Activated T-cell treated with anti-CD3 and anti-CD28 coated beads for 48 hours (primary cell): ENCODE measurements around the gene PAX2.
A peak's percentile ranks its signal among the peaks of the same experiment; 100 is the strongest.

ENCODE experiments used
- DNase-seq: peaks from one replicate; pipeline ENCODE4 v3.0.0-alpha.2; 2020; ENCODE audit warnings: low read depth

Gene PAX2

GRCh38 chr10:100858747-100859483 lies 113.5 kb downstream of the PAX2 start:
- DNase-seq = no peak

GRCh38 chr10:100859484-100859763 lies 114.0 kb downstream of the PAX2 start:
- no peak for DNase-seq

DNA sequence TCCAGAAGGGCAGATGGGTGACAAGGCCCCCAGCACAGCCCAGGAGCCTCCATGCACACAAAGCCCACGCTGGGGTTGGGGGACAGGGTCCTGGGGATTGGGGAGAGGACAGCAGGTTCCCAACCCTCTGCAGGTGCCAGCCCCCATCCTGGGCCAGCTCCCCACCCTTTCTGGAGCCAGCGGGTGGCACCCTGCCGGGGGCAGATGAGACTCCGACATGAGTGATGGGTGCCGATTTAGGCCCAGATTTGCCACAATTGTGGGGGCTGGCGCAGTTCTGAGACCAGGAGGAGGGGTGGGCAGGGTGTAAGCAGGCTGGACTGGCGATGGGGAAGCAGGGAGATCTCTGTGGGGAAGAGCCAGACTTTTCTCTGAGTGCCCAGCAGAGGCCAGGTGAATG lies 118.1 kb downstream of the PAX2 start:
- DNase-seq = no peak

DNA sequence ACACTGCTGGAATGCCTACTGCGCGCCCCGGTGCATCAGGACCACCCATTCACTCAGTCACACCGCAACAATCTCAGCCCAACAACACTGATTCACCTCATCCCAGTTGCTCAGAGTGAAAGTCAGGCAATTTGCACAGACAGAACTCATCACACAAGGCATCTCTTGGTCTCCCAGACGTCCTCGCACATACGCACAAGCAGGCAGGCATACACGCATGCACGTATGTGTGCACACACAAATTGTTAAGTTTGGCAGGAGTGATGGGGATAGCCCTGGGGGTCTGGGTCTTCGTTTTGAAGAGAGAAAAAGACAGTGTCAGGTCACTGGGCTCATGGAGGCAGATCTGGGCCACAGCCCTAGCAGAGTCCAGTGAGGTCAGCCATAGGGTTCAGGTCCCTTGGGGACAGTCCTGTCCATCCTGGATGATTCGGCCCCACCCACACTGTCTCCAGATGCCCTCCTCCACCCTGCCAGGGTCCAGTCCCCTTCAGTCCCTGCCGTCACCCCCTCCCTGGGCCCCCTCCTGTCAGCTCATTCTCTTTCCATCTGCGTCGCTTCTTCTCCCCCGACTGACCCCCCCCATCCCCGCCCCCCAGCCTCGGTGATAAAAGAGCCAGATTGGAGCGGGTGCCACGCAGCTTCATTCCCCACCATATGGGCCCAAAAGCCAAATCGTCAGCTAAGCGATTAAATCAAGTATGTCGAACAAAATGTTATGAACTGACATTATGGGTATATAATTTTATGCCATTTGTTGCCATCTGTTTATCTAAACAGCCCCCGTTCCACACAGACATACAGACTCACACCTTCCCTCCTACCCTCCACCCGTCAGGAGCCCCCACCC lies 118.9 kb downstream of the PAX2 start:
- no peak for DNase-seq

DNA sequence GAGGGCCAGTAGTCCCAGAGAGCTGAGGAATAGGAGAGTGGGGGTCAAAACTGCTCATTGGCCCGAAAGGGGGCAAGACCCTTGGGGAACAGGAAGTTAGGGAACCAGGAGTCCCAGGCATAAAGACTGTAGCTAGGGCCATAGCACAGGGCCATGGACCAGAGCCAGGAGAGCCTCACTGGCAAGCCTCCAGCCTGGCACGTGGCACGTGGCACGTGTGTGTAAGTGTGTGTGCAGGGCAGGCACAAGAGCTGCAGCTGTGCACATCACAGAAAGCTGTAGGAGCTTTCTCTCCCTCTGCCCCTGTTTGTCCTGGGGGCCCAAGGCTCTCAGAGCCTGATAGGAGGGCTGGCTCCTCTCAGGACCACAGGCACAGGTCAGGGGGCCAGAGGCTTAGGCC lies 119.6 kb downstream of the PAX2 start:
- DNase-seq = no peak

DNA sequence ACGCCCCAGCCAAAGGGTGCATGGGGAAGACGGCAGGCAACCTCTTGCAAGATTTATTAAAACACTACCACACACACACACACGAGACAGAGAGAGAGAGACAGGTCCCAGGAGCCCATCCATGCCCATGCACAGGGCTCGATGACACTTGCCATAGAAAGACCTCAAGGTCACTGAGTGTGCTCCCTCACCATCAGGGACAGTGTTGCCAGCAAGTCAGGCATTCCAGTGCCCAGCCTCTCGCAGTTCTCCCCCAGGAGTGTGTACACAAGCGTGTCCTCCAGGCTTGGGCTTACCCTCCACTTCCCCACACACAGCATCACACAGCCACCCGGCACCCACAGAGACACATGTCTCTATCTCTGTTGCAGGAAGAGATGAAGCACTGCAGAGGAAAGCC lies 120.6 kb downstream of the PAX2 start:
- DNase-seq = no peak

GRCh38 chr10:100866575-100867098 lies 121.3 kb downstream of the PAX2 start:
- DNase-seq = no peak

DNA sequence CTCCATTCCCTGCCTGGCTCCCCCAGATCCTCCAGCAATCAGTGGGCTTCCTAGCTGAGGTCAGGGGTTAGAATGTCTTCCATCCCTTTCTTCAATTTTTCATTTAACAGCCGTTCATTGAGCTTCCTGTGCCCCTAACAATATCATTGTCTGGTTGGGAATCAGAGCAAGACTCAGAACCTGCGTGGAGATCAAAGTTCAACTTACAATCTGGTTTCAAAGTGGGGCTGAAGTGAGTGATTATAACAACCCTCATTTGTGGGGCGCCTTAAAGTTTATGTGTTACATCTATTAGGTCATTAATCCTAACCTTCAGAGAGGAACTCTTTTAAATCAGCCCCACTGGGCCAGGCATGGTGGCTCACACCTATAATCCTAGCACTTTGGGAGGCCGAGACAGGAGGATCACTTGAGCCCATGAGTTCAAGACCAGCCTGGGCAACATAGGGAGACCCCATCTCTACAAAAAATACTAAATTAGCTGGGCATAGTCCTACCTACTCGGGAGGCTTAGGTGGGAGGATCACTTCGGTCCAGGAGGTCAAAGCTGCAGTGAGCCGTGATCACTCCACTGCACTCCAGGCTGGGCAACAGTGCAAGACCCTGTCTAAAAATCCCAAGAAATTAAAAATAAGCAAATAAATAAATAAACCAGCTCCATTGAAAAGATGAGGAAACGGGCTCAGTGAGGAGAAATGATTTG lies 122.0 kb downstream of the PAX2 start:
- DNase-seq = no peak

- no peak for DNase-seq
These were observed 123.0 kb downstream of the PAX2 start for GRCh38 chr10:100868382-100868781.

DNA sequence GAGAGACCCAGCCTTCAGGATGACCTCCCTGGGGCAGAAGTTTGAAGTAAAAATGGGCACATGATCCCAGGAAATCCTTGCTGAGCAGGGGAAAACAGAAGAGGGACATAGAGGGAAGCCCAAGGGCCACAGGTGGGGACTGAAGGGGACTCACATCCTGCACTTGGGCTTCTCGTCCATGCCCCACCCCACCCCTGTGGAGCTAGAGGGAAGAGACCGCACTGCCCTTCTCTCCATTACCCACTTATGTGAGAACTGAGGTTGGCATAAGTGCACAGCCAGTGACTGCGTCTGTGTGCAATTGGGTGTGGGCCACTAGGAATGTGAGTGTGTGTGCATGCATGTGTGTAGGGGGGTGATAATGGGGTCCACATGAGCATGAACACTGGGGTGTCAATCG lies 124.0 kb downstream of the PAX2 start:
- DNase-seq = no peak

DNA sequence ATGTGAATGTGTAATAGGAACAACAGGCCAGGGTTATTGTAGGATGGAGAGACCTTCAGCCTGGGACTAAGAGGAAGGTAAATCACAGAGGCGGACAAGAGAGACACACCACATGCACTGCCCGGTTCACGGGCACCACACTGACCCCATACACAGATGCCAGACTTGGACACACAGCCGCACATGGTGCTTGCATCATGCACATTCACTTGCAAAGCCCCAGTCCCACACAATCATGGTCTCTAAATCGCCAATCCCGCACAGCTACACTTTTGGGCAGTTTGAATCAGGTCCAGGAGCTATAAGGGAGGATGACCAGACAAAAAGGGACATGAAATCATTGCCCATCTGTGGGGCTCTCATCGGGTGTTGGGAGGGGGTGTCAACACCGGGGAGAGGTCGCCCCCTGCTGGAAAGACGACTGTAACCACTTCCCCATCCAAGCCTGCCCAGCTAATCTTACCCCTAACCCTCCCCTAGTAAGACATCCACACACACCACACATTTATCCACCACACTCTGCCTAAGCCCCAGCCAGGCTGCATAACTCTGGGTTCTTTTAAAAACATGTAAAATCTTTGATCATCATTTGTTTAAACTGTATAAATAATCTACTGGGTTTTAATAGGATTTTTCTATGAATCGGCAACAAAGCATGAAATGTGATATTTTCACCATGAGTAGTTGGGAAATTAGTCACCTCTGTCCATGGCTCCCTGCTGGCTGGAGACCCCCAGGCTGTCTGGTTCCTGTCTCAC lies 126.8 kb downstream of the PAX2 start:
- peak; percentile 65 for DNase-seq

DNA sequence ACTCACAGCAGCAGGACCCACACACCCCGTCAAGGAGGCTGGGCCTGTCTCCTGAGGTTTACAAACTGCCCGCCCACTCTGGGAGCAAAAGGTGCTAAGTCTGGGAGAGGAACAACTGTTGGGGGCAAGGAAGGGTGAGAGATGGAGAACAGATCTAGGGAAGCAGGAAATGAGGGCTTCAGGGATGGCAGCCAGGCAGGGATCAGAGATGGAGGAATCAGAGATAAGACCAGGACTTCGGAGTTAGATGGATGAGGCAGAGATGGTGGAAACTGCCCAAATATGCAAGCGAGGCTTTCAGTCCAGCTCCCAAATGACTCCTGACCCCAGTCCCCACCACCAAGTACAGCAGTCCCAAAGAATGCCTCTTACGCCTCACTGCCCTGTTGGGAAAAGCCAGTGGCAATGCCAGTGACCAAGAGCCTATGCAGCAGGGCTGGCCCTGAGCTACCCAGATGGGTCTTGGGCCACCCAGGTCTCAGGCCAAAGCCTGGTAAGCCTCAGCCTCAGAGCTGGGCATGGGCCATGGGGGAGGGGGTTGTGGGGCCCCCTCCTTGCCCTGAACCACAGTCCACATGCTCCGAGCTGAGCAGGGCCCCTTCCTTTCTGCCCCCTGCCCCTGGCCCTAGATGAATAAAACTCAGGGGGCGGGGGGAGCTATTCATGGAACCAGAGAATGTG lies 127.9 kb downstream of the PAX2 start:
- no peak for DNase-seq

DNA sequence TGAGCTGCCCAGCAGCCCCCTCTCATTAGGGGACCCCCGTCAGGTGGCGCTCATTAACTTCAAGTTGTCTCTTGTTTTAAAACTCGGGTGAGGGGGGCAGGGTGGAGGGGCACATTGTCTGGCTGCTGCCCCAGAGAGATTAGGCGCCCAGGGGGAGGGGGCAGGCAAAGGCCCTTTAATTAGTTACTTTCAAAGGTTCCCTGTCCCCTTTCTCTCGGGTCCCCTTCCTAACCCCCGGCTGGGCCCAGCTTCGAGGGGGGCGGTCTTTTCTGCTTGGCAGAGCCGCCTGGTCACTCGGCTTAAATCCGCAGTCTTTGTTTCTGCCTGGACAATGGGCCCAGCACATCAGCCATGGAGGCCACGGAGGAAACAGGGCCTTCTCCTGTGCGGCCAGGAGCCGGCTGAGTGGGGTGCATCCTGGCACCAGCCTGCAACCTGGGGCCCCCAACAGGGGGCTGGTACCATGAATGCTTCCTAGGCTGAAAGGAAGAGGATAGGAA lies 128.5 kb downstream of the PAX2 start:
- DNase-seq = no peak

DNA sequence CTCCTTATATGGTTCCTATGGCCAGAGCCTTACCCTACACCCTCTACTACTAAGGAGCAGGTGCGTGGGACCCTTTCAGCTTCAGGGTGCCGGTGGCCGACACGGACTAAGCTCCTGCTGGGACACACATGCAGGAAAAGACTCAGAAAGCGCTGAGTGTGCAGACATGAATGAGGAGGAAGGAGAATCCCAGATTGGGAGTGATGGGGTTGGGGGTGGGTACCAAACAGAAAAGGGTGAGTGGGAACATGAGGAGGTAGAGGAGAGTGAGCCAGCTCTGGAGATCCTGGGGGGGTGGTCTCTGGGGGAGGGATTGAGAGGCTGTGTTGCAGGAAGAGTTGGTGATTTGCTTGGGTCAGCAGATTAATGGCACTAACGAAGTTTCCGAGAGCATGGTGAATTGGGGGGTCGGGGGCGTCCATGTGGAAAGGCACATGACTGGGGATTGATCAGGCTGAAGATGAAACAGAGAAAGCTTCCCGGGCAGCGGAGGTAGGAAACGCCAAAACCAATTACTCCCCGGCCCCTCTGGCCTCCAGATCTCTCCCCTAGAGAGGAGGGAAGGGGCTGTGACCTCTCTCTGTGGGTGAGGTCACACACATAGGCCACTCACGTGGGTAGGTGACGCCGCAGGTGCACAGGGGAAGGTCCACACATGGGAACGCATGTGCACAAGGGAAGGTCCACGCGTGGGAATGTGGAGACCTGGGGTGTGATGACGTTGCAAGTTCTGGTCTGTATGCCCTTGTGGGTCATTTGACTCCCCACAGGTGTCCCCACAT lies 129.5 kb downstream of the PAX2 start:
- DNase-seq = no peak

DNA sequence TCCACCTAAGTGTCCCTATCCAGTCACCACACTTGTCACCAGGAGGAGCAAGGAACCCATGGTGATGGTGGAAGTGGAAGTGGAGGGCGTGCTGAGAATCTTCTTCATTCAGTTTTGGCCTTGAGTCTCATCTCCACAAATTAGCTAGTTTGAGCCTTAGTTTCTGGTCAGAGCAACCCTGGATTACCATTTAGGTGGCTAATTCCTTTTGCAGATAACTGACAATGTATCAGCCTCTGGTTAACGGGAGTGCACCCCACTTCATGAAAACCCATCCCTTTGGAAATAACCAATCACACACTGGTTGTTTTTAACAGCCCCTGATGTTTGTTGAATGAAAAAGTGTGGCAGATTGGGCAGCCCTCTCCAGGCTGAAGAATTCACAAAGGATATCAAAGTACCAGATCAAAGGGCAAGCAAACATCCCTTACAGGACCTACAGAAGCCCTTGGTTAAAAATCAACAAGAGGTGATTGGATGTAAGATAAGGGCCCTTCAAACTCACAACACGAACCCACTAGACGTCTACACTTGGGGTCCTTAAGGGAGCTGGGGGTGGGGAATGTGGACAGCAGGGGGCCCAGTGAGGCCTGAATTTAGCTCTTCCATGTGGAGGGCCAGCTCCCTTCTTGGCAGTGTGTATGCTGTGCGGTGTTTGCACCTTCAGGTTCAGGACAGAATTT lies 130.2 kb downstream of the PAX2 start:
- no peak for DNase-seq

DNA sequence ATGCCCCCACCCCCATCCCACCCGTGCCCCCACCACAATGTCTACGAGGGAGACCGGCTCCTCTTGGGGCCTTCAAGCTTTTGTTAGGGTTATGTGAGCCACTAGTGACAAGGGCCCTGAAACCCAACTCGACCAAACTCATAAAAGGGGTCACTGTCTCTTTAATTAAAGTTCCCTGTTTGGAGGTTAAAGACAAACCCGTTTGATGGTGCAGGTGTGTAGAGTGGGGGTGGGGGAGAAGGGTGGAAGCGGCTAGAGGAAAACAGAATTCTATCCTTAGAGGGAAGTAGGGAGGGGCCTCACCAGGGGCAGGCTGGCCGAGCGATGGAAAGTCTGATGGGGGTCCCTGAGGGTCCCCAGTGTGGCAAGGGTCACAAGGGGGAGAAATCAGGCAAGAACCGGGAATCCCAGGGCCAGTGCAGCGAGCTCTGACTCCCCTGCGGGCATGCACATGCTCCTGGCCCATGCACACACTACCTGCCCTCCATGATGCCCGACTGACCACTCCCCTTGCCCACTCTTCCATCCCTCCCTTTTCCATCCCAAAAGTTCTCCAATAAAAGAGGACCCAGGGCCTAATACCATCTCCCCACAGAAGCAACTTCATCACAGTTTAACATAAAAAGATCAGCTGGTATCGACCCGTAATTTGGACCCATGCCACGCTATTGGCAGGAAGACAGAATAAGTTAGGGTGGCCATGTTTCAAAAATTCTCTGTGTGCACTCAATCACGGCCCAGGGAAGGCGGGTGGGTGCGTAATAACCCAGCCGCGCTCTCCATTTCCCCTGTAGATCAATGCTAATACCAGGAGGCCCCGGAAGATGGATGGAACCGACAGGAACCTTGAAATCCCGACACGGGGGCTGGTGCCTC lies 131.4 kb downstream of the PAX2 start:
- no peak for DNase-seq

DNA sequence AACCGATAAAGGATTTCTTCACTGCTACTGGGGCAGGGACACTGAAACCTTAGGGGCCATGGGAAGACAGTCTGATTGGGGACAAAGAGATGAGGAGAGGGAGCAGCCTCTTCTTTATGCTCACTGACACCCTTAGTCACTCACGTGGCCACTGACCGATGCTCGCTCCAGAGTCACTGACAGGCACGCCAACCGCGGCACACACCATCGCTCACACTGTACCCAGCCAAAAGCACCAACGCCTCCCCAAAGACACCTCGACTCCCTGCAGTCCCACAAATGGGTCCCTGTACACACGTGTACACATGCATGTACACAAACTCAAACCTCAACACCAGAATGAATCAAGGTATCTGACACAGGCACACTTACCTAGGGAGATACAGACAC lies 132.1 kb downstream of the PAX2 start:
- no peak for DNase-seq

DNA sequence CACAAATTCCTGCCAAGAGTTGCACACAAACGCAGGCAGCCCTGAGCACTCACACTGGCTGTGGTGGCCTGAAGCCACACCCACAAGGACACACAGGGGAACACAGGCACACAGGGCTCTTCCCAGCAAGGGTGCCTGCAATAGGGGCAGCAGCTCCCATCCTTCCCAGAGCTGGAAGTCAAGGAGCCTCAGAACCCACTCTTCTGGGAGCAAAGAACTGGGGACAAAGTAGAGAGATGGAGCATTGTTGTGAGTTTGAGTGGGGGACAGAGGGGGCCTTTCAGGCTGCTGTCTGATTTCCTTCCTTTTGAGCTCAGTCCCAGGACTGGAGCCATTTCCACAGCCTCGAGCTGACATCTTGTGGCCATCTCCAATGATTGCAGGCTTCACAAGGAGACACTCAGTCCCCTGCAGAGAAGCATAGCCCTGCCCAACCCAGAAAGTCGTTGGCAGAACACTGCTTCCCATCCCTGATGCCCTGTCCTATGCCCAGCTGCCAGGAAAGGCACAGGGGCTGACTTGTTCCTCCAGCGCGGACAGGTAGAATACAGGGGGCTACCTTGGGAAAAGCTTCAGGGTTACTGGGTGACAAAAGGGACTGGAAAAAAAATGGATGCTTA lies 133.0 kb downstream of the PAX2 start:
- DNase-seq = peak; percentile 24
